MM.1S (cell line): Measurements from ENCODE around the gene ZBTB17.

Experiments used
- DNase-seq: peaks from one replicate; pipeline ENCODE4 v3.0.0-alpha.2; 2015
- H2AFZ ChIP-seq: fragments of 300-600 bp; sonication (generic); 2 replicates; pipeline ENCODE4 v1.6.0; 2016; ENCODE audit warnings: antibody characterized with exemption, low read length
- H3F3A ChIP-seq: fragments of 300-600 bp; sonication (generic); 2 replicates; pipeline ENCODE4 v1.6.1; 2016; ENCODE audit warnings: mild to moderate bottlenecking, antibody characterized with exemption, low read length, moderate library complexity, mixed read lengths; ENCODE audit not compliant: insufficient read depth
- H3K27ac ChIP-seq: fragments of 300-600 bp; sonication (generic); 2 replicates; pipeline ENCODE4 v1.5.1; 2016; ENCODE audit warnings: mild to moderate bottlenecking, low read length
- H3K27me3 ChIP-seq: fragments of 300-600 bp; sonication (generic); replicated peaks from 2 replicates; pipeline ENCODE4 v1.6.0; 2016; ENCODE audit warnings: low read length; ENCODE audit not compliant: insufficient read depth
- H3K36me3 ChIP-seq: fragments of 300-600 bp; sonication (generic); replicated peaks from 2 replicates; pipeline ENCODE4 v1.6.1; 2016; ENCODE audit warnings: mild to moderate bottlenecking, low read length, mixed read lengths; ENCODE audit not compliant: insufficient read depth
- H3K4me1 ChIP-seq: fragments of 300-600 bp; sonication (generic); 2 replicates; pipeline ENCODE4 v1.6.1; 2016; ENCODE audit warnings: low read length, mixed read lengths
- H3K4me2 ChIP-seq: fragments of 300-600 bp; sonication (generic); 2 replicates; pipeline ENCODE4 v1.6.0; 2016; ENCODE audit warnings: low read depth, low read length
- H3K4me3 ChIP-seq: fragments of 300-600 bp; sonication (generic); 2 replicates; pipeline ENCODE4 v1.5.1; 2016; ENCODE audit warnings: low read length, mixed read lengths
- H3K79me2 ChIP-seq: fragments of 300-600 bp; sonication (generic); 2 replicates; pipeline ENCODE4 v1.6.1; 2016; ENCODE audit warnings: mixed run types, low read length, mixed read lengths
- H3K9ac ChIP-seq: fragments of 300-600 bp; sonication (generic); 2 replicates; pipeline ENCODE4 v1.6.1; 2016; ENCODE audit warnings: low read length, mixed read lengths
- H3K9me2 ChIP-seq: fragments of 300-600 bp; sonication (generic); replicated peaks from 2 replicates; pipeline ENCODE4 v1.6.1; 2016; ENCODE audit warnings: mild to moderate bottlenecking, low read length, mixed read lengths; ENCODE audit not compliant: insufficient read depth
- H3K9me3 ChIP-seq: fragments of 300-600 bp; sonication (generic); replicated peaks from 2 replicates; pipeline ENCODE4 v1.6.1; 2016; ENCODE audit warnings: mild to moderate bottlenecking, low read length, mixed read lengths; ENCODE audit not compliant: insufficient read depth
- H4K20me1 ChIP-seq: fragments of 300-600 bp; sonication (generic); 2 replicates; pipeline ENCODE4 v1.6.1; 2016; ENCODE audit warnings: mild to moderate bottlenecking, low read length, moderate library complexity, mixed read lengths; ENCODE audit not compliant: insufficient read depth
- CTCF ChIP-seq: fragments of 300-600 bp; sonication (generic); IDR thresholded peaks from 2 replicates; pipeline ENCODE4 v1.5.1; 2016; ENCODE audit warnings: antibody characterized with exemption, low read length, mixed read lengths
- EZH2 ChIP-seq: fragments of 300-600 bp; sonication (generic); optimal IDR thresholded peaks from 2 replicates; pipeline ENCODE3; 2017; ENCODE audit warnings: low read depth, mild to moderate bottlenecking, antibody characterized with exemption, low read length, mixed read lengths
- EZH2phosphoT487 ChIP-seq: fragments of 300-600 bp; sonication (generic); IDR thresholded peaks from 2 replicates; pipeline ENCODE4 v1.6.1; 2018; ENCODE audit warnings: antibody characterized with exemption, low read length

ZBTB17 gene

GRCh38 chr1:15946571-15947381, 29.1 kb downstream of the ZBTB17 start:
- Histone ChIP-seq H3K9ac (no peak overlapping the region), H3K27me3 (no peaks in the 10 kb centered on the region), H2AFZ (no peak overlapping the region), H3K4me3 (no peak overlapping the region), H3K4me1 (no peaks in the 10 kb centered on the region), H4K20me1 (no peaks in the 10 kb centered on the region), H3F3A (no peaks in the 10 kb centered on the region), H3K9me3 (no peaks in the 10 kb centered on the region), H3K9me2 (no peaks in the 10 kb centered on the region), H3K79me2 (peaks cover 20% of the 10 kb centered on the region), H3K27ac (no peak overlapping the region), H3K36me3 (no peaks in the 10 kb centered on the region), H3K4me2 (no peak overlapping the region)
- DNase-seq, result no peak
- TF ChIP-seq EZH2phosphoT487 (no peak), CTCF (no peak), EZH2 (no peak)

GRCh38 chr1:15945832-15946448, 30.0 kb downstream of the ZBTB17 start:
- H3K9ac ChIP-seq, result no peak overlapping the region
- no peaks in the 10 kb centered on the region for H3F3A ChIP-seq
- H3K4me2 ChIP-seq, result no peak overlapping the region
- H3K27ac ChIP-seq, result no peak overlapping the region
- no peak overlapping the region for H2AFZ ChIP-seq
- H3K9me2 ChIP-seq, result no peaks in the 10 kb centered on the region
- DNase-seq, result no peak
- no peaks in the 10 kb centered on the region for H3K4me1 ChIP-seq
- no peaks in the 10 kb centered on the region for H3K36me3 ChIP-seq
- TF ChIP-seq EZH2, result no peak
- no peak for TF ChIP-seq CTCF
- TF ChIP-seq EZH2phosphoT487, result no peak
- no peaks in the 10 kb centered on the region for H4K20me1 ChIP-seq
- H3K27me3 ChIP-seq, result no peaks in the 10 kb centered on the region
- no peaks in the 10 kb centered on the region for H3K9me3 ChIP-seq
- no peak overlapping the region for H3K4me3 ChIP-seq
- H3K79me2 ChIP-seq, result peaks cover 15% of the 10 kb centered on the region

GRCh38 chr1:15945011-15945831, 30.7 kb downstream of the ZBTB17 start:
- Histone ChIP-seq H3K36me3 (no peaks in the 10 kb centered on the region), H3K4me3 (no peak overlapping the region), H3K27ac (no peak overlapping the region), H3K4me1 (no peaks in the 10 kb centered on the region), H3F3A (no peaks in the 10 kb centered on the region), H3K9me3 (no peaks in the 10 kb centered on the region), H3K9me2 (no peaks in the 10 kb centered on the region), H3K79me2 (peaks cover 8% of the 10 kb centered on the region), H3K4me2 (no peak overlapping the region), H2AFZ (no peak overlapping the region), H4K20me1 (no peaks in the 10 kb centered on the region), H3K9ac (no peak overlapping the region), H3K27me3 (no peaks in the 10 kb centered on the region)
- no peak for DNase-seq
- no peak for TF ChIP-seq EZH2phosphoT487
- no peak for TF ChIP-seq CTCF
- no peak for TF ChIP-seq EZH2
